Tibial artery (tissue), 4 donors: ENCODE measurements around the gene PLCL1.

ENCODE experiments used
- DNase-seq, 2 donors: peaks; one replicate each; pipeline ENCODE4 v3.0.0-alpha.2; 2019
- H3K27ac ChIP-seq, 2 donors: fragments of 200-600 bp; sonication (generic) in 1 of 2; 1 replicate in 1 of 2; 2 replicates in 1 of 2; pipeline ENCODE4 v1.5.1; 2018 to 2019; ENCODE audit warnings: mild to moderate bottlenecking in 1 of 2
- H3K27me3 ChIP-seq, 2 donors: fragments of 200-600 bp; sonication (generic) in 1 of 2; one replicate each; pipeline versions ENCODE4 v1.5.1 to v1.6.0; 2016 to 2019
- H3K36me3 ChIP-seq, 3 donors: fragments of 200-600 bp; sonication (generic) in 2 of 3; one replicate each; pipeline ENCODE4 v1.5.1; 2016 to 2019; ENCODE audit warnings: mild to moderate bottlenecking in 2 of 3
- H3K4me1 ChIP-seq, 4 donors: fragments of 200-600 bp; sonication (generic) in 2 of 4; 1 replicate in 3 of 4; 2 replicates in 1 of 4; pipeline ENCODE4 v1.5.1; 2016 to 2019
- H3K4me3 ChIP-seq, 2 donors: fragments of 200-600 bp; sonication (generic) in 1 of 2; 1 replicate in 1 of 2; 2 replicates in 1 of 2; pipeline ENCODE4 v1.5.1; 2018 to 2019; ENCODE audit warnings: mild to moderate bottlenecking in 2 of 2
- H3K9me3 ChIP-seq, 3 donors: fragments of 200-600 bp; sonication (generic) in 1 of 3; one replicate each; pipeline ENCODE4 v1.5.1; 2016 to 2019
- CTCF ChIP-seq, 2 experiments: fragments of 200-600 bp in 1 of 2; fragments of 450-650 bp in 1 of 2; IDR thresholded peaks; one replicate each; pipeline ENCODE4 v1.5.1; 2017 to 2019; ENCODE audit warnings: antibody characterized with exemption in 2 of 2, mild to moderate bottlenecking in 1 of 2, moderate library complexity in 1 of 2
- intact Hi-C: fragments of 100-400 bp; cut with DNase I; formaldehyde crosslinking; loops from one replicate; pipeline ENCODE4 v1.15.0; 2023; ENCODE audit warnings: low total_unique reads

The PLCL1 gene

GRCh38 chr2:198000417-198000816 is 196.0 kb downstream of the PLCL1 start:
- no peaks in the 10 kb centered on the region for H3K9me3 ChIP-seq
- TF ChIP-seq CTCF (IDR thresholded peaks at IDR 0.05), result no peak
- H3K4me1 ChIP-seq, result peaks cover 0 to 22% (median 9%) of the 10 kb centered on the region in 4 donors
- intact Hi-C loops, result no loop called here
- no peaks in the 10 kb centered on the region for H3K36me3 ChIP-seq
- no peak for DNase-seq
- no peak overlapping the region for H3K4me3 ChIP-seq
- no peak overlapping the region for H3K27ac ChIP-seq
- H3K27me3 ChIP-seq, result no peaks in the 10 kb centered on the region

- no peak for TF ChIP-seq CTCF (IDR thresholded peaks at IDR 0.05)
- no peaks in the 10 kb centered on the region for H3K36me3 ChIP-seq
- DNase-seq, result no peak
- H3K9me3 ChIP-seq, result no peaks in the 10 kb centered on the region
- H3K27ac ChIP-seq, result no peak overlapping the region
- intact Hi-C loops, result no loop called here
- no peak overlapping the region for H3K4me3 ChIP-seq
- peaks cover 0 to 29% (median 6%) of the 10 kb centered on the region in 4 donors for H3K4me1 ChIP-seq
- no peaks in the 10 kb centered on the region for H3K27me3 ChIP-seq
Measured at GRCh38 chr2:198004173-198004572, 199.8 kb downstream of the PLCL1 start.

GRCh38 chr2:198004921-198005829 is 200.8 kb downstream of the PLCL1 start:
- Histone ChIP-seq H3K4me3 (no peak overlapping the region), H3K27ac (no peak overlapping the region), H3K36me3 (no peaks in the 10 kb centered on the region), H3K9me3 (no peaks in the 10 kb centered on the region), H3K27me3 (no peaks in the 10 kb centered on the region), H3K4me1 (peaks cover 0 to 29% (median 6%) of the 10 kb centered on the region in 4 donors)
- no peak for TF ChIP-seq CTCF (IDR thresholded peaks at IDR 0.05)
- DNase-seq, result no peak
- intact Hi-C loops, result no loop called here

GRCh38 chr2:198006733-198007132 is 202.3 kb downstream of the PLCL1 start:
- no peak for TF ChIP-seq CTCF (IDR thresholded peaks at IDR 0.05)
- Histone ChIP-seq H3K4me3 (no peak overlapping the region), H3K27me3 (no peaks in the 10 kb centered on the region), H3K9me3 (peaks cover 0 to 1% (median 0%) of the 10 kb centered on the region in 3 donors), H3K4me1 (peaks cover 0 to 29% (median 6%) of the 10 kb centered on the region in 4 donors), H3K27ac (no peak overlapping the region), H3K36me3 (no peaks in the 10 kb centered on the region)
- no peak for DNase-seq
- intact Hi-C loops, result no loop called here

GRCh38 chr2:198008230-198008629 is 203.8 kb downstream of the PLCL1 start:
- H3K9me3 ChIP-seq, result peaks cover 0 to 7% (median 0%) of the 10 kb centered on the region in 3 donors
- peaks cover 0 to 29% (median 6%) of the 10 kb centered on the region in 4 donors for H3K4me1 ChIP-seq
- no peak for TF ChIP-seq CTCF (IDR thresholded peaks at IDR 0.05)
- intact Hi-C loops, result no loop called here
- no peak for DNase-seq
- no peaks in the 10 kb centered on the region for H3K27me3 ChIP-seq
- no peaks in the 10 kb centered on the region for H3K36me3 ChIP-seq
- no peak overlapping the region for H3K27ac ChIP-seq
- H3K4me3 ChIP-seq, result no peak overlapping the region
